ENCODE data around the gene THOC6. TPM values are rescaled to one million over a fixed set of nuclear protein-coding genes. Genes with fewer than 3 reads are reported as not detected.
"Not testable (repeated sequence)": the region's sequence is repeated elsewhere in the genome, so short reads cannot be mapped to it uniquely, and the experiment has no call there.

Gene THOC6
- total RNA-seq, 1 donor from 2014 or later, result 31.4 TPM

DNA sequence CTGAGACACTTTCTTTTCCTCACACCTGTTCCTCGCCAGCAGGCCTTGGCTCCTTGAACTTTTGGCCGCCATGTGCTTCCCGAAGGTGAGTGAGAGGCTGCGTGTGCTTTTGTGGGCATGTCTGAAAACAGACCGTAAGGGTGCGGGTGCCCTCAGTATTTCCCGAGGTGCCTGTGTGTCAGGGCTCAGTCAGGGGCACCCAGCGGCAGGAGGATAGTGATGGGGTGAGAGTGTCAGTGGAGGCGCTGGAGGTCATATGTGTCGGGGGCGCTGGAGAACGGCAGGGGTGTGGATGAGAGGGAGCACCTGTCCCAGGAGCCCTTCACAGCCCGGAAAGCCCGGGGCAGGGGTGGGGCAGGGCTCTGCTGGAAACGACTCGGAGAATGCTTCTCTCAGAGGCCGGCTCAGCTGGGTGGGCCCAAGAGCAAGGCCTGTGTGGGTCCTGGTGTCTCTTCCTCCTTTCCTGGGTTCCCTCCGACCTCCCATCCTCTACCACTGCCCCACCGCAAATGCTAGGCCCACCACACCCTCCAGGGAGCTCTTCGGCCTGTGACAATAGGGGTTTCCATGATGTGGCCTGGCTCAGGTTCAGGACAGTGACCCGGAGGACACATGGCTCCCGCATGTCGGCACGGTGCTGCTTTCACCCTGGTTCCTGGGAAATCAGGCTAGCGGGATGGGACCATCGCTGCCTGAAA is 42.1 kb downstream of the THOC6 start:
- peak overlapping the region; percentile 76 for H3K27ac ChIP-seq
- TF ChIP-seq, protein P1, sequence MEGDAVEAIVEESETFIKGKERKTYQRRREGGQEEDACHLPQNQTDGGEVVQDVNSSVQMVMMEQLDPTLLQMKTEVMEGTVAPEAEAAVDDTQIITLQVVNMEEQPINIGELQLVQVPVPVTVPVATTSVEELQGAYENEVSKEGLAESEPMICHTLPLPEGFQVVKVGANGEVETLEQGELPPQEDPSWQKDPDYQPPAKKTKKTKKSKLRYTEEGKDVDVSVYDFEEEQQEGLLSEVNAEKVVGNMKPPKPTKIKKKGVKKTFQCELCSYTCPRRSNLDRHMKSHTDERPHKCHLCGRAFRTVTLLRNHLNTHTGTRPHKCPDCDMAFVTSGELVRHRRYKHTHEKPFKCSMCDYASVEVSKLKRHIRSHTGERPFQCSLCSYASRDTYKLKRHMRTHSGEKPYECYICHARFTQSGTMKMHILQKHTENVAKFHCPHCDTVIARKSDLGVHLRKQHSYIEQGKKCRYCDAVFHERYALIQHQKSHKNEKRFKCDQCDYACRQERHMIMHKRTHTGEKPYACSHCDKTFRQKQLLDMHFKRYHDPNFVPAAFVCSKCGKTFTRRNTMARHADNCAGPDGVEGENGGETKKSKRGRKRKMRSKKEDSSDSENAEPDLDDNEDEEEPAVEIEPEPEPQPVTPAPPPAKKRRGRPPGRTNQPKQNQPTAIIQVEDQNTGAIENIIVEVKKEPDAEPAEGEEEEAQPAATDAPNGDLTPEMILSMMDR (IDR thresholded peaks at IDR 0.05), result no peak
- H3K4me1 ChIP-seq, result peaks cover 7% of the 10 kb centered on the region
- H3K27me3 ChIP-seq, result no peaks in the 10 kb centered on the region
- intact Hi-C loops (cut with DNase I), result no loop called here
- ATAC-seq (peak; percentile 13), DNase-seq (no peak)
- peak overlapping the region; percentile 52 for H3K4me3 ChIP-seq
- no peaks in the 10 kb centered on the region for H3K36me3 ChIP-seq
- H3K9me3 ChIP-seq, result no peaks in the 10 kb centered on the region

DNA sequence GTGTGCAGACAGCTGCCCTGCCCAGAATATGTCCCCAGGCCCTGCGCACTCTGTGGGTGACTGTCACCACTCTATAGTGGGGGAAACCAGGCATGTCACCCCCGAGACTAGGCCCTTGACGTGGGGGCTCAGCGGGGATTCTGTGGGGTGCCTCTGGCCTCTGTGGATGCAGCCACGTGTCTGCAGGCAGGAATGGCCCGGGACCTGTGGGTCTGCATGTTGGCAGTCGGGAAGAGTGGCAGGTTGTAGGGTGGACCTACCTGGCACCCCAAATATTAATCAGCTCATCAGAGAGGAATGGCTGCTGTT is 42.6 kb downstream of the THOC6 start:
- DNase-seq (no peak), ATAC-seq (no peak)
- TF ChIP-seq, protein P1 (IDR thresholded peaks at IDR 0.05), result no peak
- H3K27me3 ChIP-seq, result no peaks in the 10 kb centered on the region
- H3K36me3 ChIP-seq, result no peaks in the 10 kb centered on the region
- peak overlapping the region; percentile 76 for H3K27ac ChIP-seq
- intact Hi-C loops (cut with DNase I), result no loop called here
- H3K4me3 ChIP-seq, result peak overlapping the region; percentile 52
- H3K4me1 ChIP-seq, result peaks cover 7% of the 10 kb centered on the region
- H3K9me3 ChIP-seq, result no peaks in the 10 kb centered on the region

DNA sequence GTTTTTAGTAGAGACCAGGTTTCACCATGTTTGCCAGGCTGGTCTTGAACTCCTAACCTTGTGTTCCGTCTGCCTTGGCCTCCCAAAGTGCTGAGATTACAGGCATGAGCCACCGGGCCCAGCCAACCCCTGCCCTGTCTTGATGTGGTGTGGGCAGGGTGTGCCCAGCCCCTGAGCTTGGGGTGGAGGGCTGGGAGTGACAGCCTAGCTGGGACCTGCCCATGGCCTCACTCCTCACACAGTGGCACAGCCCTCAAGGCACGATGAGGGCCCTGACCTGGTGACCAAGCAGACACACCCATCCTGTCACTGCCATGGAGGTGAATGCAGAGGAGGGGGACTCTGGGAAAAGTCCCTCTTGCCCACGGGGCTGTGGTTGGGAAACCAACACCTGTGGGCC is 44.7 kb downstream of the THOC6 start:
- intact Hi-C loops (cut with DNase I), result no loop called here
- H3K27me3 ChIP-seq, result no peaks in the 10 kb centered on the region
- TF ChIP-seq, protein P1 (IDR thresholded peaks at IDR 0.05), result no peak
- peaks cover 7% of the 10 kb centered on the region for H3K4me1 ChIP-seq
- no peak for DNase-seq
- no peak overlapping the region for H3K27ac ChIP-seq
- H3K36me3 ChIP-seq, result no peaks in the 10 kb centered on the region
- peak overlapping the region; percentile 35 for H3K4me3 ChIP-seq
- ATAC-seq, result no peak
- H3K9me3 ChIP-seq, result no peaks in the 10 kb centered on the region

DNA sequence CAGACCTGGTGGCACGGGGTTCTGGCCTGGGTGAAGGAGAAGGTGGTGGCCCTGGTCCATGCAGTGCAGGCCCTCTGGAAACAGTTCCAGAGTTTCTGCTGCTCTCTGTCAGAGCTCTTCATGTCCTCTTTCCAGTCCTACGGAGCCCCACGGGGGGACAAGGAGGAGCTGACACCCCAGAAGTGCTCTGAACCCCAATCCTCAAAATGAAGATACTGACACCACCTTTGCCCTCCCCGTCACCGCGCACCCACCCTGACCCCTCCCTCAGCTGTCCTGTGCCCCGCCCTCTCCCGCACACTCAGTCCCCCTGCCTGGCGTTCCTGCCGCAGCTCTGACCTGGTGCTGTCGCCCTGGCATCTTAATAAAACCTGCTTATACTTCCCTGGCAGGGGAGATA is 45.3 kb downstream of the THOC6 start:
- H3K27me3 ChIP-seq; H3K36me3 ChIP-seq; DNase-seq; H3K4me3 ChIP-seq; H3K4me1 ChIP-seq; intact Hi-C loops (cut with DNase I); ATAC-seq; H3K27ac ChIP-seq; H3K9me3 ChIP-seq: not testable (repeated sequence)

DNA sequence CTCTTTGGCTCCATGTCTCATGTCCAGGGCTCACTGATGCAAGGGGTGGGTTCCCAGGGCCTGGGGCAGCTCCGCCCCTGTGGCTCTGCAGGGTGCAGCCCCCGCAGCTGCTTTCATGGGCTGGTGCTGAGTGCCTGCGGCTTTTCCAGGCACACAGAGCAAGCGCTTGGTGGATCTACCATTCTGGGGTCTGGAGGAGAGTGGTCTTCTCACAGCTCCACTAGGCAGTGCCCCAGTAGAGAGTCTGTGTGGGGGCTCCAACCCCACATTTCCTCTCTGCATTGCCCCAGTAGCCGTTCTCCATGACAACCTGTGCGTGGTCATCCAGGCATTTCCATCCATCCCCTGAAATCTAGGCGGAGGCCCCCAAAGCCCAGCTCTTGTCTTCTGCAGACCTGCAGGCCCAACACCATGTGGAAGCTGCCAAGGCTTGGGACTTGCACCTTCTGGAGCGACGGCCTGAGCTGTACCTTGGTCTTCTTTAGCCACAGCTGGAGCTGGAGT is 46.8 kb downstream of the THOC6 start:
- ATAC-seq, result no peak
- DNase-seq, result no peak
- Histone ChIP-seq H3K36me3 (no peaks in the 10 kb centered on the region), H3K27me3 (no peaks in the 10 kb centered on the region), H3K4me3 (no peak overlapping the region), H3K4me1 (peaks cover 7% of the 10 kb centered on the region), H3K27ac (no peak overlapping the region), H3K9me3 (no peaks in the 10 kb centered on the region)
- TF ChIP-seq, protein P1 (IDR thresholded peaks at IDR 0.05), result no peak
- intact Hi-C loops (cut with DNase I), result no loop called here

DNA sequence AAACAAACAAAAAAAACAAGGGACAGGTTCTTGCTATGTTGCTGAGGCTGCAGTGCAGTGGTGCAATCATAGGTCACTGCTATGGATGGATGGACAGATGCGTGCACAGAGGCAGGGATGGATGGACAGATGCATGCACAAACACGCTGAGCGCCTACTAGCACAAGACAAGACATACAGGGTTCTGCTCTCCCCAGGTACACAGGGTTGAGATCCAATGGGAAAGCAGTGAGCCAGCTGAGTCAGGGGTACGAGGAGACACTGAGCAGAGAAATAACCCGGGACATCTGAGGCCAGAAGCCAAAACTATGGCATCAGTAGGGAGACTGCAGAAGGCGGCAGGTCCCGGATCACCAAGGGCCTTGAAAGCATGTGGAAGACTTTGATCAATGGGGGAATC is 47.8 kb downstream of the THOC6 start:
- Histone ChIP-seq H3K4me3 (no peak overlapping the region), H3K9me3 (no peaks in the 10 kb centered on the region), H3K27ac (no peak overlapping the region), H3K36me3 (no peaks in the 10 kb centered on the region), H3K4me1 (no peaks in the 10 kb centered on the region), H3K27me3 (no peaks in the 10 kb centered on the region)
- intact Hi-C loops (cut with DNase I), result no loop called here
- TF ChIP-seq, protein P1 (IDR thresholded peaks at IDR 0.05), result no peak
- ATAC-seq, result no peak
- DNase-seq, result no peak

DNA sequence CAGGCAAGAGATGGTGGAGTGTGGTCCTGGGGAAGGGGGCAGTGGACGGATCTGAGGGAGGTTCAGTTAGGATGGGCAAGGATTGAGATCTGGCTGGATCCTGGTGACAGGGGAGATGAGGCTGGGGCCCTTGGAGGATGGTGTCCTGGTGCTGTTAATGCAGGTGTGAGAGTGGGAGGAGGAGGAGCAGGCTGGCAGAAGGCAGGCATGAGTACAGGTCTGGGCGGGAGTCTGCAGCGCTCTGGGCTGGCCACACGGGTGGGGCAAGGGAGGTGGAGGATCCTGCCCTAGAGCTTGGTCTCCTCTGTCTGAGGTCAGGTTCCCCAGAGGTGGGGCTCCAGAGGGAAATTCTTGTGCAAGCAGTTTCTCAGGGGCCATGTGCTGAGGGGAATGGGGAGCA is 48.3 kb downstream of the THOC6 start:
- DNase-seq; H3K27me3 ChIP-seq; H3K9me3 ChIP-seq; H3K4me1 ChIP-seq; intact Hi-C loops (cut with DNase I); H3K27ac ChIP-seq; H3K4me3 ChIP-seq; H3K36me3 ChIP-seq: not testable (repeated sequence)
- ATAC-seq, result peak; percentile 3

DNA sequence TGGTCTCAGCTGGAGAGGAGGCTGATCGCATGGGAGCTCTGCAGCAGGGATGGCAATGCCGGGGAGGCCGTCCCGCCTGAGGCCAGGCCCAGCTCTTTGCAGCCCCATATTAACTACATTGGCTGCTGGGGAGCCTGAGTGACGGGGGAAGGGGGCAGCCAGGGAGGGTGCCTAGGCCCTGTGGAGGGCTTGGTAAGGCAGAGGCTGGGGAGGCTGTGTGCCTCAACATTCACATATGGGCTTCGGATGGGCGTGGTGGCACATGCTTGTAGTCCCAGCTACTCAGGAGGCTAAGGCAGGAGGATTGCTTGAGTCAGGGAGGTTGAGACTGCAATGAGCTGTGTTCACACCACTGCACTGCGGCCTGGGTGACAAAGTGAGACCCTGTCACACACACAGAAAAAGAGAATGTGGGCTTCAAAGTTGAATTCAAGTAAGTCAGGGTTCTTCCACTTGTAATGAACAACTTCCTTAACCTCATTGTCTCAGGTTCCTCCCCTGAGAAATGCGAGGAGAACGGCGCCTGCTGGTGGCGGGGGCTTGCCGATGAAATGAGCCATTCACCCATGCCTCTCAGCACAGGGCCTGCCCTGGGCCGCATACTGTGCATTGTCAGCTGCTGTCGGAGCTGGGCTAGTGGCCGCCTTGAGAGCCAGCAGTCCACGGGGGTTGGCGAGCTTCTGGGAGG is 48.9 kb downstream of the THOC6 start:
- H3K9me3 ChIP-seq; DNase-seq; intact Hi-C loops (cut with DNase I); H3K27me3 ChIP-seq; H3K4me3 ChIP-seq; H3K27ac ChIP-seq; H3K36me3 ChIP-seq; H3K4me1 ChIP-seq: not testable (repeated sequence)
- peak; percentile 8 for ATAC-seq

All from upper lobe of right lung (tissue), 1 donor.